Body of pancreas (tissue), 4 donors: ENCODE results near the gene RPS4Y1. TPM values are rescaled to one million over a fixed set of nuclear protein-coding genes. Genes with fewer than 3 reads are reported as not detected.

Experiments
- ATAC-seq: fragments of 150-250 bp; one replicate; pipeline ENCODE4 v1.9.1; 2016
- DNase-seq, 4 donors: peaks; one replicate each; pipeline ENCODE4 v3.0.0-alpha.2; 2019
- H3K27ac ChIP-seq, 4 donors: fragments of 200-600 bp; sonication (generic); 1 replicate in 3 of 4; 2 replicates in 1 of 4; pipeline versions ENCODE4 v1.5.1 to v1.6.1; 2016 to 2019; ENCODE audit warnings: mild to moderate bottlenecking in 1 of 4, mixed read lengths in 1 of 4, moderate library complexity in 1 of 4
- H3K27me3 ChIP-seq, 2 donors: fragments of 200-600 bp; sonication (generic); one replicate each; pipeline ENCODE4 v1.6.0; 2016; ENCODE audit warnings: mild to moderate bottlenecking in 1 of 2
- H3K36me3 ChIP-seq, 2 donors: fragments of 200-600 bp; sonication (generic); replicated peaks in 1 of 2; 2 replicates each; pipeline ENCODE4 v1.5.1; 2016; ENCODE audit warnings: low read depth in 2 of 2; ENCODE audit not compliant: insufficient read depth in 1 of 2
- H3K4me1 ChIP-seq: fragments of 200-600 bp; sonication (generic); one replicate; pipeline ENCODE4 v1.6.0; 2016
- H3K4me3 ChIP-seq, 2 donors: fragments of 200-600 bp; sonication (generic); 1 replicate in 1 of 2; 2 replicates in 1 of 2; pipeline ENCODE4 v1.5.1; 2016 to 2019
- H3K9me3 ChIP-seq, 3 donors: fragments of 200-600 bp; sonication (generic); 1 replicate in 2 of 3; 2 replicates in 1 of 3; pipeline ENCODE4 v1.5.1; 2016
- CTCF ChIP-seq, 7 experiments: fragments of 450-650 bp in 4 of 7; fragments of 200-600 bp in 3 of 7; sonication (generic) in 3 of 7; IDR thresholded peaks; one replicate each; pipeline ENCODE4 v1.5.1; 2016 to 2019; ENCODE audit warnings: antibody characterized with exemption in 7 of 7
- POLR2A ChIP-seq, 3 donors: fragments of 450-650 bp; IDR thresholded peaks; one replicate each; pipeline ENCODE4 v1.6.1; 2016; ENCODE audit warnings: antibody characterized with exemption in 3 of 3, mild to moderate bottlenecking in 2 of 3
- WGBS, 2 donors: methylation state at CpG; one replicate each; pipeline ENCODE4 v1.1.5; 2017; 5-methylcytosine and 5-hydroxymethylcytosine counted together
- intact Hi-C: fragments of 100-400 bp; cut with DNase I; formaldehyde crosslinking; loops from one replicate; pipeline ENCODE4 v1.15.1; 2023
- total RNA-seq, 2 donors: library from RNA; depleted of rRNA; stranded (reverse); fragments of >200 nt; gene quantifications; one replicate each; pipeline ENCODE4 v1.1.0, GENCODE V29; 2016

The RPS4Y1 gene
- total RNA-seq, 2 donors from 2014 or later = not detected

GRCh38 chrY:2857686-2858085 is 16.3 kb downstream of the RPS4Y1 start:
- no peak for TF ChIP-seq CTCF (IDR thresholded peaks at IDR 0.05)
- TF ChIP-seq POLR2A (IDR thresholded peaks at IDR 0.05) = no peak
- Histone ChIP-seq H3K4me3 (no peak overlapping the region), H3K4me1 (peaks cover 22% of the 10 kb centered on the region), H3K36me3 (no peaks in the 10 kb centered on the region), H3K9me3 (no peaks in the 10 kb centered on the region), H3K27ac (no peak overlapping the region), H3K27me3 (no peaks in the 10 kb centered on the region)
- ATAC-seq = no peak
- WGBS, 2 donors = 75 to 100% methylated on average over 3 to 4 of the region's 4 CpGs
- no peak for DNase-seq
- intact Hi-C loops = no loop called here

GRCh38 chrY:2859782-2860181 is 18.4 kb downstream of the RPS4Y1 start:
- Histone ChIP-seq H3K27ac (no peak overlapping the region), H3K9me3 (no peaks in the 10 kb centered on the region), H3K27me3 (no peaks in the 10 kb centered on the region), H3K36me3 (no peaks in the 10 kb centered on the region), H3K4me3 (no peak overlapping the region), H3K4me1 (peaks cover 9% of the 10 kb centered on the region)
- TF ChIP-seq POLR2A (IDR thresholded peaks at IDR 0.05) = no peak
- no peak for TF ChIP-seq CTCF (IDR thresholded peaks at IDR 0.05)
- DNase-seq (no peak), ATAC-seq (no peak)
- intact Hi-C loops = no loop called here
- WGBS, 2 donors = 89% methylated on average over 4 of the region's 4 CpGs

GRCh38 chrY:2860511-2860910 is 19.1 kb downstream of the RPS4Y1 start:
- DNase-seq = no peak
- ATAC-seq = no peak
- intact Hi-C loops = no loop called here
- WGBS, 2 donors = 94 to 100% methylated on average over 2 of the region's 2 CpGs
- no peaks in the 10 kb centered on the region for H3K9me3 ChIP-seq
- no peaks in the 10 kb centered on the region for H3K27me3 ChIP-seq
- H3K27ac ChIP-seq = no peak overlapping the region
- H3K4me1 ChIP-seq = peaks cover 1% of the 10 kb centered on the region
- no peak overlapping the region for H3K4me3 ChIP-seq
- no peaks in the 10 kb centered on the region for H3K36me3 ChIP-seq
- no peak for TF ChIP-seq CTCF (IDR thresholded peaks at IDR 0.05)
- no peak for TF ChIP-seq POLR2A (IDR thresholded peaks at IDR 0.05)

- 60 to 63% methylated on average over 2 of the region's 2 CpGs for WGBS, 2 donors
- no peaks in the 10 kb centered on the region for H3K4me1 ChIP-seq
- peaks cover 0 to 3% of the 10 kb centered on the region in 2 donors for H3K36me3 ChIP-seq
- H3K27me3 ChIP-seq = no peaks in the 10 kb centered on the region
- H3K9me3 ChIP-seq = no peaks in the 10 kb centered on the region
- ATAC-seq (no peak), DNase-seq (no peak)
- no peak overlapping the region for H3K4me3 ChIP-seq
- no peak for TF ChIP-seq CTCF (IDR thresholded peaks at IDR 0.05)
- no peak for TF ChIP-seq POLR2A (IDR thresholded peaks at IDR 0.05)
- no peak overlapping the region for H3K27ac ChIP-seq
- intact Hi-C loops = no loop called here
Measured at GRCh38 chrY:2866581-2866980, 25.2 kb downstream of the RPS4Y1 start.

- 91 to 97% methylated on average over 6 of the region's 8 CpGs for WGBS, 2 donors
- H3K36me3 ChIP-seq = peaks cover 0 to 3% of the 10 kb centered on the region in 2 donors
- intact Hi-C loops = no loop called here
- H3K9me3 ChIP-seq = no peaks in the 10 kb centered on the region
- ATAC-seq (no peak), DNase-seq (no peak)
- H3K4me3 ChIP-seq = no peak overlapping the region
- no peaks in the 10 kb centered on the region for H3K27me3 ChIP-seq
- no peaks in the 10 kb centered on the region for H3K4me1 ChIP-seq
- no peak overlapping the region for H3K27ac ChIP-seq
- no peak for TF ChIP-seq CTCF (IDR thresholded peaks at IDR 0.05)
- TF ChIP-seq POLR2A (IDR thresholded peaks at IDR 0.05) = no peak
Measured at GRCh38 chrY:2867469-2867868, 26.1 kb downstream of the RPS4Y1 start.
